KMS-11 (cell line): ENCODE results near the gene NDRG4.
A peak's percentile ranks its signal among the peaks of the same experiment; 100 is the strongest.

ENCODE experiments used
- H2AFZ ChIP-seq: fragments of 200-600 bp; sonication (generic); 2 replicates; pipeline ENCODE4 v1.6.1; 2016; ENCODE audit warnings: antibody characterized with exemption, mixed run types, low read depth
- H3K27ac ChIP-seq: fragments of 200-600 bp; sonication (generic); 2 replicates; pipeline ENCODE4 v1.6.1; 2016; ENCODE audit warnings: mild to moderate bottlenecking, mixed run types
- H3K27me3 ChIP-seq: fragments of 200-600 bp; sonication (generic); 2 replicates; pipeline ENCODE4 v1.6.1; 2017; ENCODE audit warnings: mild to moderate bottlenecking, low read depth, mixed run types, moderate library complexity; ENCODE audit not compliant: insufficient read depth
- H3K36me3 ChIP-seq: fragments of 200-600 bp; sonication (generic); 2 replicates; pipeline ENCODE4 v1.6.1; 2017; ENCODE audit warnings: mild to moderate bottlenecking, mixed run types; ENCODE audit not compliant: insufficient read depth
- H3K4me1 ChIP-seq: fragments of 200-600 bp; sonication (generic); 2 replicates; pipeline ENCODE4 v1.6.1; 2016; ENCODE audit warnings: mild to moderate bottlenecking, low read depth, mixed run types; ENCODE audit not compliant: poor library complexity, severe bottlenecking
- H3K4me2 ChIP-seq: fragments of 200-600 bp; sonication (generic); 2 replicates; pipeline ENCODE4 v1.7.0; 2016; ENCODE audit warnings: mild to moderate bottlenecking, mixed run types
- H3K4me3 ChIP-seq: fragments of 200-600 bp; sonication (generic); IDR thresholded peaks from 2 replicates; pipeline ENCODE4 v1.6.1; 2017; ENCODE audit warnings: low read depth, low read length, mixed read lengths; ENCODE audit not compliant: insufficient read depth
- H3K79me2 ChIP-seq: fragments of 200-600 bp; sonication (generic); 2 replicates; pipeline ENCODE4 v1.6.1; 2016; ENCODE audit warnings: low read depth, mixed run types; ENCODE audit not compliant: insufficient read depth
- H3K9ac ChIP-seq: fragments of 200-600 bp; sonication (generic); 2 replicates; pipeline ENCODE4 v1.6.1; 2016; ENCODE audit warnings: mild to moderate bottlenecking, mixed run types
- H4K20me1 ChIP-seq: fragments of 200-600 bp; sonication (generic); 2 replicates; pipeline ENCODE4 v1.6.1; 2016; ENCODE audit warnings: mild to moderate bottlenecking, mixed run types; ENCODE audit not compliant: insufficient read depth
- CTCF ChIP-seq: fragments of 200-600 bp; sonication (generic); conservative IDR thresholded peaks from 2 replicates; pipeline ENCODE4 v1.6.1; 2017; ENCODE audit warnings: low read depth, mild to moderate bottlenecking, antibody characterized with exemption, low read length, moderate library complexity, mixed read lengths

NDRG4 gene

GRCh38 chr16:58464047-58464915, 35.7 kb upstream of the NDRG4 start:
- H3K27ac ChIP-seq, result no peak overlapping the region
- peak overlapping the region; percentile 34; the same call in 1 of the 2 replicates for H2AFZ ChIP-seq
- no peak overlapping the region for H3K4me3 ChIP-seq
- H3K36me3 ChIP-seq, result no peaks in the 10 kb centered on the region
- no peak overlapping the region for H3K9ac ChIP-seq
- H3K79me2 ChIP-seq, result no peaks in the 10 kb centered on the region
- TF ChIP-seq CTCF, result no peak
- peaks cover 8% of the 10 kb centered on the region for H3K4me1 ChIP-seq
- no peak overlapping the region for H3K4me2 ChIP-seq
- no peaks in the 10 kb centered on the region for H4K20me1 ChIP-seq
- H3K27me3 ChIP-seq, result peaks cover 8% of the 10 kb centered on the region; the same call in 1 of the 2 replicates

- Histone ChIP-seq H3K9ac (no peak overlapping the region), H3K4me3 (no peak overlapping the region), H3K27ac (no peak overlapping the region), H2AFZ (no peak overlapping the region), H3K27me3 (peaks cover 8% of the 10 kb centered on the region; the same call in 1 of the 2 replicates), H3K79me2 (no peaks in the 10 kb centered on the region), H3K36me3 (no peaks in the 10 kb centered on the region), H3K4me2 (no peak overlapping the region), H3K4me1 (no peaks in the 10 kb centered on the region), H4K20me1 (no peaks in the 10 kb centered on the region)
- no peak for TF ChIP-seq CTCF
Observed at GRCh38 chr16:58464916-58465731, 34.8 kb upstream of the NDRG4 start.

GRCh38 chr16:58465817-58466216, 34.1 kb upstream of the NDRG4 start:
- Histone ChIP-seq H3K4me3 (no peak overlapping the region), H3K79me2 (no peaks in the 10 kb centered on the region), H3K27ac (no peak overlapping the region), H3K4me2 (no peak overlapping the region), H3K27me3 (peaks cover 8% of the 10 kb centered on the region; the same call in 1 of the 2 replicates), H3K36me3 (no peaks in the 10 kb centered on the region), H4K20me1 (no peaks in the 10 kb centered on the region), H2AFZ (no peak overlapping the region), H3K9ac (no peak overlapping the region), H3K4me1 (no peaks in the 10 kb centered on the region)
- TF ChIP-seq CTCF, result no peak

GRCh38 chr16:58466396-58466795, 33.5 kb upstream of the NDRG4 start:
- Histone ChIP-seq H2AFZ (no peak overlapping the region), H3K9ac (no peak overlapping the region), H3K4me1 (no peaks in the 10 kb centered on the region), H3K27me3 (peaks cover 8% of the 10 kb centered on the region; the same call in 1 of the 2 replicates), H4K20me1 (no peaks in the 10 kb centered on the region), H3K4me2 (no peak overlapping the region), H3K79me2 (no peaks in the 10 kb centered on the region), H3K4me3 (no peak overlapping the region), H3K27ac (no peak overlapping the region), H3K36me3 (no peaks in the 10 kb centered on the region)
- TF ChIP-seq CTCF, result no peak
